Astrocyte (in vitro differentiated cells and primary cell): ENCODE measurements around the gene SLC12A8. TPM values are rescaled to one million over a fixed set of nuclear protein-coding genes. Genes with fewer than 3 reads are reported as not detected.

Source experiments
- DNase-seq: peaks from one replicate; pipeline ENCODE4 v3.0.0-alpha.2; 2010; ENCODE audit warnings: low read depth
- FAIRE-seq: peaks from 2 replicates; lab custom pipeline; 2011; peaks lifted over from hg19 to GRCh38; lab: Jason Lieb, UNC
- H2AFZ ChIP-seq: 2 replicates; pipeline ENCODE4 v1.6.0; 2012; ENCODE audit warnings: low read depth, low read length, inconsistent platforms
- H3K27ac ChIP-seq: 2 replicates; pipeline ENCODE4 v1.5.1; 2011; ENCODE audit warnings: low read depth, low read length, inconsistent platforms
- H3K27me3 ChIP-seq: 2 replicates; pipeline ENCODE4 v1.6.0; 2011; ENCODE audit warnings: low read length, inconsistent platforms; ENCODE audit not compliant: insufficient read depth
- H3K36me3 ChIP-seq: 2 replicates; pipeline ENCODE4 v1.5.1; 2011; ENCODE audit warnings: low read length, inconsistent platforms; ENCODE audit not compliant: insufficient read depth
- H3K4me1 ChIP-seq: 2 replicates; pipeline ENCODE4 v1.5.1; 2011; ENCODE audit warnings: low read length, inconsistent platforms; ENCODE audit not compliant: insufficient read depth
- H3K4me2 ChIP-seq: 2 replicates; pipeline ENCODE4 v1.6.0; 2012; ENCODE audit warnings: low read length, inconsistent platforms
- H3K4me3 ChIP-seq: 2 replicates; pipeline ENCODE4 v1.5.1; 2011; ENCODE audit warnings: low read depth, mild to moderate bottlenecking, low read length, inconsistent platforms; ENCODE audit not compliant: insufficient read depth
- H3K79me2 ChIP-seq: 2 replicates; pipeline ENCODE4 v1.6.0; 2012; ENCODE audit warnings: mild to moderate bottlenecking, low read length, inconsistent platforms; ENCODE audit not compliant: insufficient read depth
- H3K9ac ChIP-seq: 2 replicates; pipeline ENCODE4 v1.6.0; 2012; ENCODE audit warnings: mild to moderate bottlenecking, low read length, inconsistent platforms
- H3K9me3 ChIP-seq: 2 replicates; pipeline ENCODE4 v1.5.1; 2012; ENCODE audit warnings: low read depth, mild to moderate bottlenecking, low read length, inconsistent platforms; ENCODE audit not compliant: insufficient read depth
- H4K20me1 ChIP-seq: 2 replicates; pipeline ENCODE4 v1.6.0; 2012; ENCODE audit warnings: low read length, inconsistent platforms; ENCODE audit not compliant: insufficient read depth
- H3K27ac Mint-ChIP-seq: one replicate; pipeline ENCODE4 v1.8.0; 2021; ENCODE audit warnings: mild to moderate bottlenecking, mixed read lengths; ENCODE audit not compliant: unreplicated experiment
- H3K27me3 Mint-ChIP-seq: one replicate; pipeline ENCODE4 v1.8.0; 2021; ENCODE audit warnings: low read depth, mixed read lengths; ENCODE audit not compliant: unreplicated experiment
- H3K36me3 Mint-ChIP-seq: one replicate; pipeline ENCODE4 v1.8.0; 2021; ENCODE audit warnings: low read depth, mixed read lengths; ENCODE audit not compliant: unreplicated experiment
- H3K4me1 Mint-ChIP-seq: one replicate; pipeline ENCODE4 v1.8.0; 2021; ENCODE audit warnings: low read depth, mixed read lengths; ENCODE audit not compliant: unreplicated experiment
- H3K4me3 Mint-ChIP-seq: one replicate; pipeline ENCODE4 v1.8.0; 2021; ENCODE audit warnings: mild to moderate bottlenecking, moderate library complexity, mixed read lengths; ENCODE audit not compliant: unreplicated experiment
- H3K9me3 Mint-ChIP-seq: one replicate; pipeline ENCODE4 v1.8.0; 2021; ENCODE audit warnings: mild to moderate bottlenecking, mixed read lengths; ENCODE audit not compliant: unreplicated experiment
- EZH2 ChIP-seq: IDR thresholded peaks from 2 replicates; pipeline ENCODE4 v1.6.1; 2012; ENCODE audit warnings: mild to moderate bottlenecking, low read length, inconsistent platforms; ENCODE audit not compliant: insufficient read depth
- total RNA-seq: library from RNA; stranded (reverse); gene quantifications from 2 replicates; pipeline ENCODE4 v1.2.1, GENCODE V29; 2021
- TF ChIP-seq, protein P1 (sequence below): IDR thresholded peaks from 2 replicates; pipeline ENCODE4 v1.5.1; 2011; ENCODE audit warnings: low read depth, mild to moderate bottlenecking, inconsistent platforms, low read length, moderate library complexity; ENCODE audit not compliant: insufficient read depth

Gene SLC12A8
- total RNA-seq, 1 donor from 2014 or later = 4.2 TPM

DNA sequence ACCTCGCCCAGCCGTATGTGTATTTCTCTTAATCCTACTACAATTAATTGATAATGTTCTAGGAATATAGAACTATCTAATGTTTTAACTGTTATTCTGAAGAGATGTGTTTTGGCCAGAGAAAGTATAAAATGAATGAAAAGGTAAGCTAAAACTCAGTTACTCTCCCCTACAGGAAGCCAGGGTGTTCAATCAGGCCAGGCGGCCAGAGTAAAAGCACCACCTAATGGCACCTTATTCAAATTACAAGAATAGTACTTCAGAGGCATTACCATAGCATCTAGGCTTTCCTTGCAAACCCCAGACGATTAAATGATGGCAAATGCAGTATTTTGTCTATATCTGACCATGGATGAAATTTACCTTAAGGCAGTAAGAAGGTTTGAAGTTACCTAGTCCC, 10.4 kb downstream of the SLC12A8 start:
- peaks cover 3% of the 10 kb centered on the region for H3K36me3 Mint-ChIP-seq
- H3K27me3 ChIP-seq = no peaks in the 10 kb centered on the region
- no peak for FAIRE-seq
- no peaks in the 10 kb centered on the region for H3K9me3 ChIP-seq
- H3K4me2 ChIP-seq = no peak overlapping the region
- H3K4me3 Mint-ChIP-seq = no peak overlapping the region
- no peaks in the 10 kb centered on the region for H3K79me2 ChIP-seq
- DNase-seq = no peak
- H4K20me1 ChIP-seq = no peaks in the 10 kb centered on the region
- H3K27ac ChIP-seq = no peak overlapping the region
- no peaks in the 10 kb centered on the region for H3K36me3 ChIP-seq
- H3K4me3 ChIP-seq = no peak overlapping the region
- no peaks in the 10 kb centered on the region for H3K4me1 Mint-ChIP-seq
- no peak overlapping the region for H3K27ac Mint-ChIP-seq
- no peak overlapping the region for H2AFZ ChIP-seq
- H3K9me3 Mint-ChIP-seq = peaks cover 2% of the 10 kb centered on the region
- no peak overlapping the region for H3K9ac ChIP-seq
- TF ChIP-seq, protein P1, sequence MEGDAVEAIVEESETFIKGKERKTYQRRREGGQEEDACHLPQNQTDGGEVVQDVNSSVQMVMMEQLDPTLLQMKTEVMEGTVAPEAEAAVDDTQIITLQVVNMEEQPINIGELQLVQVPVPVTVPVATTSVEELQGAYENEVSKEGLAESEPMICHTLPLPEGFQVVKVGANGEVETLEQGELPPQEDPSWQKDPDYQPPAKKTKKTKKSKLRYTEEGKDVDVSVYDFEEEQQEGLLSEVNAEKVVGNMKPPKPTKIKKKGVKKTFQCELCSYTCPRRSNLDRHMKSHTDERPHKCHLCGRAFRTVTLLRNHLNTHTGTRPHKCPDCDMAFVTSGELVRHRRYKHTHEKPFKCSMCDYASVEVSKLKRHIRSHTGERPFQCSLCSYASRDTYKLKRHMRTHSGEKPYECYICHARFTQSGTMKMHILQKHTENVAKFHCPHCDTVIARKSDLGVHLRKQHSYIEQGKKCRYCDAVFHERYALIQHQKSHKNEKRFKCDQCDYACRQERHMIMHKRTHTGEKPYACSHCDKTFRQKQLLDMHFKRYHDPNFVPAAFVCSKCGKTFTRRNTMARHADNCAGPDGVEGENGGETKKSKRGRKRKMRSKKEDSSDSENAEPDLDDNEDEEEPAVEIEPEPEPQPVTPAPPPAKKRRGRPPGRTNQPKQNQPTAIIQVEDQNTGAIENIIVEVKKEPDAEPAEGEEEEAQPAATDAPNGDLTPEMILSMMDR = no peak
- no peak for TF ChIP-seq EZH2
- H3K27me3 Mint-ChIP-seq = peaks cover 8% of the 10 kb centered on the region
- no peaks in the 10 kb centered on the region for H3K4me1 ChIP-seq

DNA sequence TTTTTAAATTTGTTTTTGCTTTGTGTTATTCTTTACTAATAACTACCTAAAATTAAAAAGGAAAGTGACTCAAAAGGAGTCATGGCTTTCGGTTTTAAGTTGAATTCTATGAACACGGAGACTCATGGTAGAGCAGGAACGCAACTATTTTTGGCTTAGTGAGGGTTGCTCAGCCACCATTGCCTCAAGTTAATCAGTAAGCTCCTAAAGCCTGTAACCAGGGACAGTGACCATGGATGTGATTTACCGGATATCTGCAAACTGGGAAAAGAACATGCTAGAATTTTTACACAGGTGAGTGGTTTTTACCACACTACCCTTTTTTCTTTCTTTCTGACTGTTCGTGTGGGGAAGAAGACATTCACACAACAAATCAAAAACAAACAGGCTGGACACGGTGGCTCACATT, 11.8 kb downstream of the SLC12A8 start:
- Histone ChIP-seq H3K4me2 (no peak overlapping the region), H3K9ac (no peak overlapping the region), H2AFZ (no peak overlapping the region), H3K36me3 (no peaks in the 10 kb centered on the region), H3K4me3 (no peak overlapping the region), H3K4me1 (no peaks in the 10 kb centered on the region), H3K27me3 (no peaks in the 10 kb centered on the region), H3K79me2 (no peaks in the 10 kb centered on the region), H4K20me1 (no peaks in the 10 kb centered on the region), H3K27ac (no peak overlapping the region), H3K9me3 (no peaks in the 10 kb centered on the region)
- Mint-ChIP-seq H3K36me3 (peaks cover 3% of the 10 kb centered on the region), H3K4me3 (no peak overlapping the region), H3K9me3 (peaks cover 2% of the 10 kb centered on the region), H3K27me3 (peaks cover 6% of the 10 kb centered on the region), H3K4me1 (no peaks in the 10 kb centered on the region), H3K27ac (no peak overlapping the region)
- no peak for FAIRE-seq
- no peak for TF ChIP-seq EZH2
- TF ChIP-seq, protein P1 = no peak
- no peak for DNase-seq

DNA sequence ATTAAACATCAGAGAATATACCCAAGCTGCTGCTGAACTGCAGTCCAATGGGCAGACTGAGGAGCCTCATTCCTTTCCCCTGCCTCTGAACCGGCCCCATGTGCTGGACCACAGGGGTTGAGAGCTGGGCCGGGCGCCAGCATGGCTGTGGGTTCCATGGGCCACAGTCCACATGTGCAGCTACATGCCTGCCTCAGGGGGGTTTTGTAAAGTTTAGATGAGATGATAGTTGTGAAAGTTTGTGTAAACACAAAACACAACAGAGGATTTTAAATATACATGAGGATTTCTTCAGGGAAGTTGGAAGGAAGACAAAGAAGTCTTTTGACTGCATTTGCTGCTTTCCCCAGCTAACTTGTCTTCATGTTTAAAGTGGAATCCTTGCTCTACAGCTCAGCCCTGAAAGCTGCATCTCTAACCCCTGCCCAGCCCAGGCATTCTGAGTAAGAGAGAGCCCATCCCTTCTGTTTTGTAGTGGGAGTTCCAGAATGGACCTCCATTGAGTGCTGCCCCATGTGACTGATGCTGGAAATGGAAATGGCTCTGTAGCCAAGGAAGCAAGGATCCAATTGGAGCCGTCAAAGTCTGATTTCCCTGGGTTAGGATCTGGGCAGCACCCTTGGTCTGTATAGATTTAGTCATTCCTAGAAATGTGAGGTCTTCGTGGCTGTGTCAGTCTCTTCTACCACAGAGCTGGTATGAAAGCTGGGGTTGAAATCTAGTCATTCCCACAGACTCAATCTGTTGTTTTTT, 17.5 kb downstream of the SLC12A8 start:
- peak; percentile 76 for DNase-seq
- no peak overlapping the region for H3K4me3 ChIP-seq

More for the DNA sequence above, 17.5 kb downstream of the SLC12A8 start:
- Mint-ChIP-seq H3K4me1 (peaks cover 9% of the 10 kb centered on the region), H3K4me3 (no peak overlapping the region), H3K9me3 (no peaks in the 10 kb centered on the region), H3K27me3 (peaks cover 14% of the 10 kb centered on the region), H3K27ac (no peak overlapping the region), H3K36me3 (no peaks in the 10 kb centered on the region)
- no peak for FAIRE-seq
- H4K20me1 ChIP-seq = no peaks in the 10 kb centered on the region
- H3K9ac ChIP-seq = no peak overlapping the region
- H3K36me3 ChIP-seq = no peaks in the 10 kb centered on the region
- H2AFZ ChIP-seq = no peak overlapping the region
- no peaks in the 10 kb centered on the region for H3K79me2 ChIP-seq
- H3K9me3 ChIP-seq = no peaks in the 10 kb centered on the region
- no peak overlapping the region for H3K27ac ChIP-seq
- H3K4me1 ChIP-seq = peaks cover 7% of the 10 kb centered on the region
- no peaks in the 10 kb centered on the region for H3K27me3 ChIP-seq
- H3K4me2 ChIP-seq = no peak overlapping the region
- TF ChIP-seq, protein P1 = no peak
- TF ChIP-seq EZH2 = no peak
